Prostate gland (tissue), 2 donors: ENCODE data around the gene SLC25A21.

ENCODE experiments used
- POLR2A ChIP-seq: fragments of 450-650 bp; IDR thresholded peaks from one replicate; pipeline ENCODE4 v1.6.1; 2016; ENCODE audit warnings: antibody characterized with exemption, mild to moderate bottlenecking
- POLR2AphosphoS5 ChIP-seq: sonication (generic); formaldehyde crosslinking; IDR thresholded peaks from one replicate; pipeline ENCODE4 v1.6.1; 2017; ENCODE audit warnings: antibody characterized with exemption
- TF ChIP-seq, protein P1 (sequence below), 4 experiments: fragments of 200-600 bp in 2 of 4; fragments of 450-650 bp in 2 of 4; sonication (generic) in 2 of 4; IDR thresholded peaks; 1 replicate in 3 of 4; 2 replicates in 1 of 4; pipeline ENCODE4 v1.5.1; 2016 to 2019; ENCODE audit warnings: antibody characterized with exemption in 4 of 4, mild to moderate bottlenecking in 2 of 4, moderate library complexity in 2 of 4

DNA sequence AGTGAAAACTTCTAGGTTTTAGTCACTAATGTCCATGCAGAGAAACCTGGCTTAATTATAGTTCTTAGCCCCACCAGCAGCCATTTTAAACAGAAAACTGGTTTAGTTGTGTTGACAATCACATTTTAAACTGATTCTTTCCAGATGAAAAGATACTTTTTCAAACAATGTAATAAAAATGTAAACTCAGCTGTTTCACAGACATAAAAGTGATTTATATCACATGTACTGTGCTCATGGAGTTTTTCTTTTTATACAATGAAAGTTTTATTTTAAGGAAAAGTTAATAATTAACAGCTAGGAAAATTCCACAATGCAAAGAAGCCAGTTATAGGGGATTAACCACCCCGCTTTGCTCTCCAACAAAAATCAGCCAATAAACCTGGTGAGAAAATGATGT is 381.0 kb downstream of the SLC25A21 start:
- no peak for TF ChIP-seq POLR2A
- TF ChIP-seq, protein P1, sequence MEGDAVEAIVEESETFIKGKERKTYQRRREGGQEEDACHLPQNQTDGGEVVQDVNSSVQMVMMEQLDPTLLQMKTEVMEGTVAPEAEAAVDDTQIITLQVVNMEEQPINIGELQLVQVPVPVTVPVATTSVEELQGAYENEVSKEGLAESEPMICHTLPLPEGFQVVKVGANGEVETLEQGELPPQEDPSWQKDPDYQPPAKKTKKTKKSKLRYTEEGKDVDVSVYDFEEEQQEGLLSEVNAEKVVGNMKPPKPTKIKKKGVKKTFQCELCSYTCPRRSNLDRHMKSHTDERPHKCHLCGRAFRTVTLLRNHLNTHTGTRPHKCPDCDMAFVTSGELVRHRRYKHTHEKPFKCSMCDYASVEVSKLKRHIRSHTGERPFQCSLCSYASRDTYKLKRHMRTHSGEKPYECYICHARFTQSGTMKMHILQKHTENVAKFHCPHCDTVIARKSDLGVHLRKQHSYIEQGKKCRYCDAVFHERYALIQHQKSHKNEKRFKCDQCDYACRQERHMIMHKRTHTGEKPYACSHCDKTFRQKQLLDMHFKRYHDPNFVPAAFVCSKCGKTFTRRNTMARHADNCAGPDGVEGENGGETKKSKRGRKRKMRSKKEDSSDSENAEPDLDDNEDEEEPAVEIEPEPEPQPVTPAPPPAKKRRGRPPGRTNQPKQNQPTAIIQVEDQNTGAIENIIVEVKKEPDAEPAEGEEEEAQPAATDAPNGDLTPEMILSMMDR (IDR thresholded peaks at IDR 0.05): no peak
- TF ChIP-seq POLR2AphosphoS5: no peak
